ENCODE measurements around the gene POP4. TPM values are rescaled to one million over a fixed set of nuclear protein-coding genes. Genes with fewer than 3 reads are reported as not detected.
"Not testable (repeated sequence)": the region's sequence is repeated elsewhere in the genome, so short reads cannot be mapped to it uniquely, and the experiment has no call there.

Gene POP4, protein sequence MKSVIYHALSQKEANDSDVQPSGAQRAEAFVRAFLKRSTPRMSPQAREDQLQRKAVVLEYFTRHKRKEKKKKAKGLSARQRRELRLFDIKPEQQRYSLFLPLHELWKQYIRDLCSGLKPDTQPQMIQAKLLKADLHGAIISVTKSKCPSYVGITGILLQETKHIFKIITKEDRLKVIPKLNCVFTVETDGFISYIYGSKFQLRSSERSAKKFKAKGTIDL
- total RNA-seq (10 to 100 TPM; 41.2 to 69.3 (median 51.1) TPM), polyA plus RNA-seq (100 to 1,000 TPM in 1 of 2 donors, 10 to 100 TPM in 1; 55.1 to 157 TPM)
- long read RNA-seq, donor 1, transcript POP4-202 (7 exons, 3,385 nt) = major isoform, 18 of 21 reads
- long read RNA-seq, donor 1, partial matches to known transcripts = 0 of 21 reads
- long read RNA-seq, donor 1, other reads (novel, unspliced or antisense) = 3 of 21 reads
- long read RNA-seq, donor 2, transcript POP4-202 (7 exons, 3,385 nt) = major isoform, 42 of 45 reads
- long read RNA-seq, donor 2, partial matches to known transcripts = 1 of 45 reads
- long read RNA-seq, donor 2, other reads (novel, unspliced or antisense) = 1 of 45 reads
- long read RNA-seq, donor 3, transcript POP4-202 (7 exons, 3,385 nt) = major isoform, 20 of 23 reads
- long read RNA-seq, donor 3, partial matches to known transcripts = 0 of 23 reads
- long read RNA-seq, donor 3, other reads (novel, unspliced or antisense) = 3 of 23 reads

DNA sequence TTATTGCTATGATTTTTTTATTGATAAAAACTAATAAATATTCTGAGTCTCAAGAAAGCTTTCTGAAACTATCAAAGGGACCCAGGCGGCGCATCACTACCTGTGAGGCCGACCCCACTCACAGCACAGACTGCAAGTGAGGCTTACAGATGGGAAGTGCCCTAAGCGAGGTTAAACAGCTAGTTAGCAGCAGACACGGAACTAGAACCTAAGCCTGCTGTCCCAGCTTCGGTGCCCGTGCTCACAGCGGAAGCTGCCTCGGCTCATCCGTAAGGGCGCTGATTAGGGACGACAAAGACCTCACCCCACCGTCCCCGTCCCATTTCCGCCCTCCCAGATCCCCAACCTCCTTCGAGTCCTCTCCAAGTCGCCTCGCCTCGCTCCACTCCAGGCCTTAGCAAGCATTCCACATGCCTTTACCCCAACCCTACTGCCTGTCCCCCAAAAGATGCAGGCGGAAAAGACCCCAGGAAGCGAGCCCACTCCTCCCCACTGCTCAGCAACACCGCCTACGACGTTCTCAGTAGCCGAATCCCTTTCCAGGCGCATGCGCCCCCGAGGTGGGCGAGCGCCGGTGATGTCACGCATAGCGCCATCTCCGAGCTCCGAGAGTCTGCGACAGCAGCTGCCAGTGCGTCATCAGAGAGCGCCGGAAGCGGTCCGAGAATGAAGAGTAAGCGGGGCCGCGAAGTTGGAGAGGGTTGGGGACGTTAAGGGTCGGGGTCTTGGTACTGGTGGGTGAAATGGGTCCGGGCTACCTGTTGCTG is at the start of gene POP4:
POP4 (plus strand) TSS at position 631 of the 767 bp plus-strand sequence; CDS start at position 667, 36 bp downstream.
- intact Hi-C loops (cut with DNase I) = loop anchor here in 6 of 10 donors (2.0 to 10.0 kb wide), 9 partner anchors 56 to 1739 kb away; partner anchors contain the start of genes PLEKHF1 (in 2 of the 6), CCNE1 (in 1 of the 6), TSHZ3 (in 1 of the 6) and UQCRFS1 (in 1 of the 6)
- Histone ChIP-seq H3K4me3 (peak within 1 kb of the TSS; percentile 61 to 97 (median 88)), H3K36me3 (peaks cover 0 to 26% (median 18%) of the 10 kb centered on the region in 9 donors), H3K27ac (peak within 1 kb of the TSS; percentile 86 to 97 (median 93)), H3K9me3 (no peaks in the 10 kb centered on the region), H3K4me1 (peaks cover 0 to 22% (median 14%) of the 10 kb centered on the region in 12 donors), H3K27me3 (no peaks in the 10 kb centered on the region)
- 0 to 1% (median 0%) methylated on average over 43 to 47 of the region's 47 CpGs for WGBS, 4 donors
- DNase-seq (peak; percentile 97 to 99 (median 98)), ATAC-seq (peak; percentile 90 to 97 (median 95))
- TF ChIP-seq, protein P1, sequence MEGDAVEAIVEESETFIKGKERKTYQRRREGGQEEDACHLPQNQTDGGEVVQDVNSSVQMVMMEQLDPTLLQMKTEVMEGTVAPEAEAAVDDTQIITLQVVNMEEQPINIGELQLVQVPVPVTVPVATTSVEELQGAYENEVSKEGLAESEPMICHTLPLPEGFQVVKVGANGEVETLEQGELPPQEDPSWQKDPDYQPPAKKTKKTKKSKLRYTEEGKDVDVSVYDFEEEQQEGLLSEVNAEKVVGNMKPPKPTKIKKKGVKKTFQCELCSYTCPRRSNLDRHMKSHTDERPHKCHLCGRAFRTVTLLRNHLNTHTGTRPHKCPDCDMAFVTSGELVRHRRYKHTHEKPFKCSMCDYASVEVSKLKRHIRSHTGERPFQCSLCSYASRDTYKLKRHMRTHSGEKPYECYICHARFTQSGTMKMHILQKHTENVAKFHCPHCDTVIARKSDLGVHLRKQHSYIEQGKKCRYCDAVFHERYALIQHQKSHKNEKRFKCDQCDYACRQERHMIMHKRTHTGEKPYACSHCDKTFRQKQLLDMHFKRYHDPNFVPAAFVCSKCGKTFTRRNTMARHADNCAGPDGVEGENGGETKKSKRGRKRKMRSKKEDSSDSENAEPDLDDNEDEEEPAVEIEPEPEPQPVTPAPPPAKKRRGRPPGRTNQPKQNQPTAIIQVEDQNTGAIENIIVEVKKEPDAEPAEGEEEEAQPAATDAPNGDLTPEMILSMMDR (IDR thresholded peaks at IDR 0.05) = no peak
- peak; percentile 76 to 96 for TF ChIP-seq POLR2A (IDR thresholded peaks at IDR 0.05)

DNA sequence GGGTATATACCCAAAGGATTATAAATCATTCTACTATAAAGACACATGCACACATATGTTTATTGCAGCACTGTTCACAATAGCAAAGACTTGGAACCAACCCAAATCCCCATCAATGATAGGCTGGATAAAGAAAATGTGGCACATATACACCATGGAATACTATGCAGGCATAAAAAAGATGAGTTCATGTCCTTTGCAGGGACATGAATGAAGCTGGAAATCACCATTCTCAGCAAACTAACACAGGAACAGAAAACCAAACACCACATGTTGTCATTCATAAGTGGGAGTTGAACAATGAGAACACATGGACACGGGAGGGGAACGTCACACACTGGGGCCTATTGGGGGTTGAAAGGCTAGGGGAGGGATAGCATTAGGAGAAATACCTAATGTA is 47.0 kb upstream of the POP4 start:
- H3K36me3 ChIP-seq; ATAC-seq; H3K4me1 ChIP-seq; H3K27me3 ChIP-seq; H3K4me3 ChIP-seq; DNase-seq; H3K27ac ChIP-seq; intact Hi-C loops (cut with DNase I): not testable (repeated sequence)
- H3K9me3 ChIP-seq = peaks cover 0 to 64% (median 17%) of the 10 kb centered on the region in 12 donors
- WGBS, 4 donors = 72 to 89% (median 84%) methylated on average over 2 of the region's 2 CpGs

DNA sequence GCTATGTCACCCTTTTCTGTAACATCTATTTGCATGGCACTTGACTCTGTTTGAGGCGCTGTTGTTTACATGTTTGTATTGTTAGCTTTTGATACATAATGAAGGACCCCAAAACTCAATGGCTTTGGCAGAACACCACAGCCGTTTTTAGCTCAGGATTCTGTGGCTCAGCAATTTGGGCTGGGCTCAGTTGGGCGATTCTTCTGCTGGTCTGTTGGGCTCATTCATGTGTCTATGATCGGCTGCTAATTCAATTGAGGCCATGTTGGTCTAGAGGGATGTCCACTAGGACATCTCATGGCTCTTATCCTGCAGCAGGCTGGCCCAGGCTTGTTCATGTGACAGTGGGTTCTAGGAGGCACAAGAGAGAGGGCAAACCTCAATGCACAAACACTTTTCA is 46.3 kb upstream of the POP4 start:
- Histone ChIP-seq H3K4me3 (no peak overlapping the region), H3K27me3 (peaks cover 0 to 9% (median 0%) of the 10 kb centered on the region in 9 donors), H3K27ac (no peak overlapping the region), H3K9me3 (peaks cover 0 to 57% (median 11%) of the 10 kb centered on the region in 12 donors), H3K4me1 (no peaks in the 10 kb centered on the region), H3K36me3 (no peaks in the 10 kb centered on the region)
- WGBS, 4 donors = 79 to 82% (median 80%) methylated on average over 4 of the region's 4 CpGs
- no peak for TF ChIP-seq POLR2A (IDR thresholded peaks at IDR 0.05)
- TF ChIP-seq, protein P1 (IDR thresholded peaks at IDR 0.05) = no peak
- ATAC-seq (no peak), DNase-seq (no peak)
- intact Hi-C loops (cut with DNase I) = no loop called here

DNA sequence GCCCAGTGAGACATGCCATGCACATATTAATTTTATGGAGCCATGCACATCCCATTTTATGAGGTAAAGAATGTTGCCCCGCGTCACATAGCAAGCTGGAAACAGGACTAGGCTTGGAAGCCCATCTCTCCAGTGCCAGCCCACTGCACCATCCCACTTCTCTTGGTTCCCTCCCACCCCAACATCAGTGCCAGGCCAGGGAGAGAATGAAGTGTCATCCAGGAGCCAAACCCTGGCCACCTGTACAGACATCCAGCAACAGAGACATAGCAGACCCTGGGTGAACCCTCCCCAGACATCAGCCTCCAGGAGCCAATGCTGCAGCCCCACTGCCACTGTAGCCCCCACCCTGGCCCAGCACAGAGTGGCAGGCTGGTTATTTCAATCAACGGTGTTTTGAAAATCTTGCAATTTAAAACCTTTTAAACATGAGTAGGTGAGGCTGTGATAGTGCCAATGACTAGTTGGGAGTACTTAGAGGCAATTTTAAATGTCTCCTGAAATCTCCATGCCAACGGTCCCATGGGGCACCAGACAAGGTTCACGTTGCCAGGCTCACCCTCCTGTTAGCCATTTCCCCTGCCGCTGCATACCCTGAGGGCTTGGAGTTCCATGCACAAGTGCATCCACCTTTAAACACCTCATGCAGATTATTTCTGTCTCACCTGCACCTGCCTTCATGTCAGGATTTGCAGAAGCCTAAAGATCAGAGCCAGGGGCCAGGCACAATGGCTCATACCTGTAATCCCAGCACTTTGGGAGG is 45.6 kb upstream of the POP4 start:
- Histone ChIP-seq H3K4me3 (no peak overlapping the region), H3K4me1 (no peaks in the 10 kb centered on the region), H3K36me3 (no peaks in the 10 kb centered on the region), H3K9me3 (peaks cover 0 to 50% (median 11%) of the 10 kb centered on the region in 12 donors), H3K27me3 (peaks cover 0 to 9% (median 0%) of the 10 kb centered on the region in 9 donors), H3K27ac (no peak overlapping the region)
- intact Hi-C loops (cut with DNase I) = no loop called here
- WGBS, 4 donors = 78 to 91% (median 83%) methylated on average over 6 of the region's 6 CpGs
- DNase-seq (no peak), ATAC-seq (no peak)
- no peak for TF ChIP-seq POLR2A (IDR thresholded peaks at IDR 0.05)
- TF ChIP-seq, protein P1 (IDR thresholded peaks at IDR 0.05) = no peak
